GM21367 (cell line): ENCODE results near the gene LRCH4.

ENCODE experiments used
- ATAC-seq: cut with Tn5 transposase; IDR thresholded peaks from one replicate; pipeline ENCODE4 v1.9.1; 2021; ENCODE audit not compliant: unreplicated experiment

The LRCH4 gene

GRCh38 chr7:100585511-100586265 lies at the start of gene LRCH4:
Gene LRCH4, minus strand, starts transcription at chr7:100586129. Its CDS starts 29 bp downstream, at chr7:100586100.
- peak; percentile 15 for ATAC-seq

GRCh38 chr7:100632951-100633717 lies 47.2 kb upstream of the LRCH4 start:
- ATAC-seq = no peak

- ATAC-seq = no peak
These were observed 44.1 kb upstream of the LRCH4 start for GRCh38 chr7:100630066-100630465.

DNA sequence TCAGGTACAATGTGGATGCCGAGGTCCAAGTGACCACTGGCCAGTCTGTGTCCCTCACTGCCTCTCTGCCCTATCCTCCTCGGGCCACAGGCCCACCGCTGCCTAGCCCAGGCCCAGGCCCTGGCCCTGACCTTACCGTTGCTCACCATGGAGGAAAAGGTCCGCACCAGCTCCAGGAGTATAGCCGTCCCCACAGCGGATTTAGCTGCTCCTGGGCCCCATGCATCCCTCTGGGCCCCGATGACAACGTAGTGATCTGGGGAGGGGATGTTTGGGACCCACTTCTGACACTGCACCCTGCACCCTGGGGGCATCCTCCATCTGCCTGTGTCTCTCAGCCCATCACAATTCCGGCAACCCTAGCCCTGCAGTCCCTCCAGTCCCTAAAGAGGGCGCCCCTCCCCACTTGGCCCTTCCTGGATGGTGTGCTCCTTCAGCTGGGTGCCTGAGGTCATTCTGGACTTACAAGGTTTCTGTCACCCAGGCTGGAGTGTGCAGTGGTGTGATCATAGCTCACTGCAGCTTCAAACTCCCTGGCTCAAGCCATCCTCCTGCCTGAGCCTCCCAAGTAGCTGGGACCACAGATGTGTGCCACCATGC lies 43.3 kb upstream of the LRCH4 start:
- ATAC-seq = no peak

DNA sequence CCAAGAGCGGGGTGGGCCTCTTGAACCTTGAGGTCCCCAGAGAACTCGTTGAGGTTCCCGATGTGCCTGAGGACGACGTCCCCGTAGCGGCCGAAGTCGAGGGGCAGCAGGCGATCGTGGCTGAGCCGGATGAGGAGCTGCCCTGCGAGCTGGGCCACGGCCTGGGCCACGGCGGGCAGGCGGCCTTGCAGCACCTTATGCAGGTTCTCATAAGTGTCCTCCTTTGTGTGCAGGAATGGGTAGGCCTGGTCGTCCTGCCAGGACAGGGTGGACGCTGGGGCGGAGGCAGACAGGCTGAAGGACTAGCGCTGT lies 41.3 kb upstream of the LRCH4 start:
- no peak for ATAC-seq

DNA sequence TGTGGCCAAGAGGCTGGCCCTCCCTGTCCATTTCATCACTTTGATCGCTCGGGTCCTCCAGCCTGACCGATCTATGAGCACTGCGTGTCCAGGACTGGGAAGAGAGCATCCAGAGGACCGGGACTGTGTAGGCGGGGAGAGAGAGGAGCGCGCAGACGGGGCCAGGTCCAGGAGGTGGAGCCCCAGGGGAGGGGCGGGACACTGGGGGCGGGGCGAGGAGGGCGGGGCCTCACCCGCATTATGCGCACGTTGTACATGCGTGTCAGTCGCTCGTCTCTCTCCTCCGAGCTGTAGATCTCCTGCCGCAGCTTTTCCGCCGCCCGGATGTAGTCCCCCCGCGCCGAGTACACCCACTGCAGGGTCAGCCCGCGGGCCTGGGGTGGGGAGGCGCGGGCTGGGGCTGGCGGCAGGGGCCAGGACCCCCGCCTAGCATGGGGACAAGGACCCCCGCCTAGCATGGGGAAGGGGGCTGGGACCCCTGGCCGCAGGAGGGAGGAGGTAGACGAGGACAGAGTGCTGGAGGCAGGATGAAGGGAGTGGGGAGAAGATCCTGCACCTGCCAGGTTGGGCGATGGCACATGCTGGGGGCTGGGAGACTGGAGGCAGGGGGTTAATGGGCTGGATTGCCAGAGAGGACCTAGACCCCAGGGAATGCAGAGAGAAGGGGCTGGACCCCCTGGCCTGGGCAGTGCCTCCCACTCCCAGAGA lies 40.8 kb upstream of the LRCH4 start:
- ATAC-seq = peak; percentile 61

DNA sequence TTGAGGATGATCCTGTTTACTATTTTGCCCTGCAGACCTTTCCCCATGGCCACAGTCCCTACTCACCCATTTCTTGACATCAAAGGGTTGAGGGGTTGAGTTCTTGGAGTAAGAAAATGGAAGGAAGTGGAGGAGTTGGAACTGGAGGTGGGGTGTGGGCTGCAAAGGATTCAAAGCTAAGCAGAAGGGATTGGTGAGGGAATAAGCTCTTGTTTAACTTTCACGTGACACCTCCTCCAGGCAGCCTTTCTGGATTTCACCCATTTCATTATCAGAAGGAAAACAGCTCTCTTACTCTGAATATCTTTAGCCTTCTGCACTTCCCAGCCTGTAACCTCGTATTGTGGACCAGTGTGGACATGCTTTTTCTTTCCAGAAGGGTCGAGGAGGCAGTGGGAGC lies 40.1 kb upstream of the LRCH4 start:
- no peak for ATAC-seq

DNA sequence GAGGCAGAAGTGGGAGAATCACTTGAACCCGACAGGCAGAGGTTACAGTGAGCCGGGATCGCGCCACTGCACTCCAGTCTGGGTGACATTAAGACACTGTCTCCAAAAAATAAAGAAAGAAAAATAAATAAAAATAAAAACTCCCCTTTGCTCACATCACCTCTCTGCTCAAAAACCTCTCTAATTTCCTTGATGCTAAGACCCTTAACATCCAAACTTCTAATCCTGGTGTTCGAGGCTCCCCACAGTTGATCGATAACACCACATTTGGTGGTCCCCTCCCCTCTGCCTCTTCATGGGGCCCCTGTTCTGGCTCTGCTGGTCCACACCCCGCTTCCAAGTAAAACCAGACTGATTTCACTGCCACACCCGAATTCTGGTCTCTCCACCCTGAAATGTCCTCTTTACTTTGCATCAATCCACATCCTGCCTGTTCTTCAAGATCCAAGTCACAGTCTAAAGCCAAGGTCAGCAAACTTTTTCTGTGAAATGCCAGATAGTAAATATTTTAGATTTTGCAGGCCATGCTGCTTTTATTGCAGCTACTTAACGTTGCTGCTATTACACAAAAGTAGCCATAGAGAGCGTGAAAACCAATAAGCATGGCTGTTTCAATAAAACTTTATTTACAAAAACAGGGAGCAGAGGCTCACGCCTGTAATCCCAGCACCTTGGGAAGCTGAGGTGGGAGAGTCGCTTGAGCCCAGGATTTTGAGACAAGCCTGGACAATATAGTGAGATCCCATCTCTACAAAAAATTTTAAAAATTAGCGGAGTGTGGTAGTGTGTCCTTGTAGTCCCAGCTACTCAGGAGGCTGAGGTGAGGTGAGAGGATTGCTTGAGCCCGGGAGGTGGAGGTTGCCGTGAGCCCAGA lies 38.3 kb upstream of the LRCH4 start:
- ATAC-seq = no peak

- ATAC-seq = no peak
These were observed 35.6 kb upstream of the LRCH4 start for GRCh38 chr7:100621554-100621953.

DNA sequence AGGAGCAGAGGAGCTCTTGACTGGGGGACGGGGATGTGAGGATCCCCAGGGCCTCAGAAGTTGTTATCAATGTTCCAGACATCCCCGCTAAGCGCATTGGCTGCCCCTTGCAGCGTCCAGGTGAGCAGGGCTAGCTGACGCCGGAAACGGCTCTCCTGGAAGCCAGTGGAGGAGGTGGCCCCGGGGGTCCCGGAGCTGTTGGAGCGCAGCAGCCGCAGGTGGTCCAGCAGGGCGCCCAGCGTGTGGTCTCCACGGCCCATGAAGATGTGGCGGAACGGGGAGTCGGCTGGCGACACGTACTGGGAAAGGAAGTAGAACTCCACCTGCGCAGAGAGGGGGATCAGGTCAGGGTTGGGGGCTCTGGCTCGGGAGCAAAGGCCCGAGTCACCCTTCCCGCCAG lies 34.9 kb upstream of the LRCH4 start:
- ATAC-seq = no peak

- ATAC-seq = no peak
These were observed 34.3 kb upstream of the LRCH4 start for GRCh38 chr7:100620239-100620638.

GRCh38 chr7:100614308-100614861 lies 28.5 kb upstream of the LRCH4 start:
- no peak for ATAC-seq

DNA sequence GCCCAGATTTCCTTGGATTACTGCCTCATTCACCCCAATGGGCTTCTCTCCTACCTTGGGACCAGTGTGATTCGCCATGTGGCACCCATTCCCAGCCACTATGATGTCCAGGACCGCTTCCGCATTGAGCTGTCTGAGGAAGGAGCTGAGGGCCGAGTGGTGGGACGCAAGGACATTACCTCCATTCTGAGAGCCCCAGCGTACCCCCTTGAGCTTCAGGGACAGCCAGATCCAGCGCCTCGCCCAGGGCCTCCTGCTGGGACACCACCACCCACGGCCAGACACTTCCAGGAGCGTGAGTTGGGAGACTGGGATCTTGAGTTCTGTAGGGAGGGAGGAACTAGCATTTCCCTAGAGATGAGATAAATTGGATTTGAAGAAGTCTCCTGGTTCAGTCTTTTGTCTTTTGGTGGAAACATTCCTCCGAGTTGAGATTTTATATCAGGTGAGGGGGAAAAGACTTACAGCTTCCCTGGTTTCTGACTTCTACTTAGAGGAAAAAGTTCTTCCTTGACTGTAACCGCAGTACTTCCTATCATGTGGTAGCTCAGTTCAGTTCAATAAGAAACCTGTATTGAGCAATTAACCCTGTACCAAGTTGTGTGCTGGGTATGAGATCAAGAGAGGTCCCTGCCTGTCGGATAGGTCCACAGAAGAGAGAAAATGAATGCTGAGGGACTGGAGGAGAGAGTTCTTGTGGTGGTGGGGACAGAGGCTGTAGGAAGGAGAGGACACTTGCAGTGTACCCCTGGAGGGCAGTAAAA lies 27.7 kb upstream of the LRCH4 start:
- ATAC-seq = no peak

- no peak for ATAC-seq
These were observed 26.9 kb upstream of the LRCH4 start for GRCh38 chr7:100612730-100613390.

- peak; percentile 84 for ATAC-seq
These were observed 26.2 kb upstream of the LRCH4 start, which contains the start of gene MOSPD3 for GRCh38 chr7:100611983-100612729. Gene MOSPD3, plus strand, starts transcription at chr7:100612540. Its CDS starts 252 bp downstream, at chr7:100612792.

DNA sequence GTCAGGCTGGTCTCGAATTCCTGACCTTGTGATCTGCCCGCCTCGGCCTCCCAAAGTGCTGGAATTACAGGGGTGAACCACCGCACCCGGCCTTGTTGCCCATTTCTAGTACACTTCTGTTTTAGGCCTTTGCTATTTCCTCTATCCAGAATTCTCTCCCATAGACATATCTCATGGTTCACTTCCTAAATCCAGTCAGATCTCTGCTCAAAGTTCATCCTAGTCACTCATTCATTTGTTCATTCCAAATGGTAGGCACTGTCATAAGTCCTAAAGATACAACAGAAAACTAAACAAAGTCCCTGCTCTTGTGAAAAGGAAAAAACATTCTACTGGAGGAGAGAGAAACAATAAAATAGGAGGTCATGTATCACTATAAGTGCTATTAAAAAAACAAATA lies 24.0 kb upstream of the LRCH4 start:
- no peak for ATAC-seq

- ATAC-seq = no peak
These were observed 21.2 kb upstream of the LRCH4 start for GRCh38 chr7:100607111-100607510.

DNA sequence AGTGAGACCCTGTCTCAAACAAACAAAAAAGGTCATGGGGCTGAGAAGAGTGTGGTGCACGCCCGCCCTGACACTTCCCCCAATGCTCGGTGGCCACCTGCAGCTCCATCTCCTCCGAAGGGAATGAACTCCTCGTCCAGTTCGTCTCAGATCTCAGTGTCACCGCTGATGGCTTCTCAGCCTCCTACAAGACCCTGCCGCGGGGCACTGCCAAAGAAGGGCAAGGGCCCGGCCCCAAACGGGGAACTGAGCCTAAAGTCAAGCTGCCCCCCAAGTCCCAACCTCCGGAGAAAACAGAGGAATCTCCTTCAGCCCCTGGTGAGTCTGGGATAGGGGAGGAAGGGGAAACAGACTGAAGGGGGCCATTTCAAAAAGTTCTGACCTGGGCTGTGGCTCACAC lies 20.4 kb upstream of the LRCH4 start:
- ATAC-seq = no peak
